Dedifferentiated amniotic fluid mesenchymal stem cell (primary cell): ENCODE data around the gene SST.

Experiments used
- DNase-seq: peaks from one replicate; pipeline ENCODE4 v3.0.0-alpha.2; 2016; ENCODE audit errors: extremely low spot score

Gene SST

GRCh38 chr3:187629711-187630110 is 40.5 kb downstream of the SST start:
- DNase-seq: no peak

- DNase-seq: no peak
Measured at GRCh38 chr3:187628169-187628568, 42.0 kb downstream of the SST start.

DNA sequence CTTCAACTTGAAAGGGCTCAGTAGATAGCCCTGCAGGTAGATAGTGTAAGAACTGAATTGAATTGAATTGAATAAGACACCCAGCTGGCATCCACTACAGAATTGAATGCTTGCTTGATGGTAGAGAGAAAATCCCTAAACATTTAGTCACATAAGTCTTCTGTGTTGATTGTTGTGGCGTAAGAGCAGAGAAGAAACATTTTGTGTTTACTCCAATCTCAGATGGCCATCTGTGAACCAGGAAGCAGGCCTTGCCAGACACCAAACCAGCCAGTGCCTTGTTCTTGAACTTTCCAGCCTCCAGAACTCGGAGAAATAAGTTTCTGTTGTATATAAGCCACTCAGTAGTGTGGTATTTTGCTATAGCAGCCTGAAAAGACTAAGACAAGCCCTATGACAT is 43.6 kb downstream of the SST start:
- DNase-seq: no peak

GRCh38 chr3:187624588-187624987 is 45.6 kb downstream of the SST start:
- DNase-seq: no peak

DNA sequence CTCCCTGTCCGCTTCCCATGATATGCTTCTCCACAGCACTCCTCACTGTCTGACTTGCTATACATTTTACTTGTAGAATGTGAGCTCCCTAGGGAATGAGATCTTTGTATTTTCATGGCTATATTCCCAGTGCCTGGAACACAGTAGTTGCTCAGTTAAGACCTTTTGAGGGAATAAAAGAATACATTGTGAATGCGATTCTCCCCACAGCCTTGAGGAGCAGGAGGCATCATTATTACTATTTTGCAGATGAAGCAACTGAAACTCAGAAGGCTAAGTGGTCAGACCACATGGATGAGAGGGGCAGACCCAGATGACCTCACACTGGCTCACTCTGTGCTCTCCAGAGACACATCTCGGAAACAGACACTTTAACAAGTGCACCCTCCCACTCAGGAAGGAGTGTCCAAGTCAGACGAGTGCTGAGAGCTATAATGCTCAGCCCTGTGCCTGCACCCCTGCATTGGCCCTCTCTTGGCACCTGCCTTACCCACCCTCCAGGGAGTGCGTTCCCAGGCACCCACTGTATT is 46.8 kb downstream of the SST start:
- no peak for DNase-seq

- no peak for DNase-seq
Measured at GRCh38 chr3:187621881-187622280, 48.3 kb downstream of the SST start.

DNA sequence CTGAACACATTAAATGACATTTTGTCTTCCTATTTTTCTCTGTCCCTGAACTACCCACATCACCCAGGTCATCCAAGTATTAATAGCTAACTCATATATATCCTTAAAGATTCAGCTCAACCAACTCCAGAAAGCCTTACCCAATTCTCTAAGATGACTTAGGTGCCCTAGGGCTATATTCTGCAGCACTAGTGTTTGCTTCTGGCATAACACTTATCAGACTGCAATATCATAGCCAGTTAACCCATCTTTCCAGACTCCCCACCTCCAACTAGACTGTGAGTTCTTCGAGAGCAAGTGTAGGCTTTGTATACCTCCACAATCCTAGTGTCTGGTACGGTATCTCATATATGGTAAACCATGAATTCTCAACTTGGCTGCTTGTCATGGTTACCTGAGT is 50.7 kb downstream of the SST start:
- DNase-seq: no peak
